GM18505 (cell line): Measurements from ENCODE around the gene DNAAF9.

Source experiments
- ATAC-seq: cut with Tn5 transposase; IDR thresholded peaks from one replicate; pipeline ENCODE4 v1.9.1; 2021; ENCODE audit not compliant: unreplicated experiment
- POLR2A ChIP-seq: IDR thresholded peaks from 4 replicates; pipeline ENCODE4 v1.6.1; 2011; ENCODE audit warnings: borderline replicate concordance; ENCODE audit not compliant: insufficient read depth, insufficient read length; ENCODE audit errors: extremely low read depth

DNAAF9 gene

DNA sequence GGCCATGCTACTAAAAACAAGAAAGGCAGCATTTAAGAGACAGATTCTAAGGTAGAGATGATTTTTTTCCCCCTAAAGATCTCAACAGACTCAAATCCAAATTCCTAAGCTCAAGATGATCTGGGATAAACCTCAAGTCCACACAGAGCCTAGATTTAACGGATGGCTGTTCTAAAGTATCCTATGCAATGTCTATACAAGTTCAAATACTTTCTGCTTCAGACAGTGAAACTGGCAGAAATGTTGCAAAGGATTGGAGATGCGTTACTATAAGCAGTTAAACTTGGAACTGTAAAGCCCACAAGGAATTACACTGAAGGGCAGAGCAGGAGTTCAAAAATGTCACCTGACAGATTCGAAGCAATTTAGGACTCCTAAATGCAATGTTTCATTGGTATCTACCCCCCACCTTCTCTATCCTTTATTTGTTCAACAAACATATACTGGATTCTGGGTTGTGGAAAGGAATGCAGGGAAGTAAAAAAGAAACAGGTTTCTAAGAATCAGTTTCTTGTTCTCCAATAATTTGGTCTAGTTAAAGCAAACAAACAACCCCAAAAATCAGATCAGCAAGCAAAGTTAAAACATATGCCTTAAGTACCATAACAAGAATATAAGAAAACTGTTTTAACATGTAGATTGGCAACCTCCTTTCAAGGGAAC, 1.6 kb downstream of the DNAAF9 start:
- ATAC-seq = no peak
- TF ChIP-seq POLR2A = no peak

DNA sequence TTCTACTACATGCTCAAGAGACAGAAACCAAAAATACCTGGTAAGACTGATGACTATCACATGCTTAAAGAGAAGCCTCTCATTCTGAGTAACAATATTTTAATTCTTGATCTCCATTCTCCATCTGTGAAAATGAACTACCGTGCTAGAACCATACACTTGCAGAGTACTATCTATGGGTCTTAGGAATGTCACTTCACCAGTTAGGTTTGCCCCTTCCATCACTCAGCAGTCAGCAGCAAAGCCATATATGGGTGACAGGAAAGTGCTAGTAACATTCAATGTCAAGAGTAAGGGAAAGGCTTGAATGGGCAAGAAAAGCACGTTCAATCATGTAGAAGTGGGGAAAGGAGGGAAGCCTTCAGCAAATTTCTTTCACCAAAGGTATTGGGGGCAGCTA, 2.3 kb downstream of the DNAAF9 start:
- no peak for ATAC-seq
- TF ChIP-seq POLR2A = no peak

DNA sequence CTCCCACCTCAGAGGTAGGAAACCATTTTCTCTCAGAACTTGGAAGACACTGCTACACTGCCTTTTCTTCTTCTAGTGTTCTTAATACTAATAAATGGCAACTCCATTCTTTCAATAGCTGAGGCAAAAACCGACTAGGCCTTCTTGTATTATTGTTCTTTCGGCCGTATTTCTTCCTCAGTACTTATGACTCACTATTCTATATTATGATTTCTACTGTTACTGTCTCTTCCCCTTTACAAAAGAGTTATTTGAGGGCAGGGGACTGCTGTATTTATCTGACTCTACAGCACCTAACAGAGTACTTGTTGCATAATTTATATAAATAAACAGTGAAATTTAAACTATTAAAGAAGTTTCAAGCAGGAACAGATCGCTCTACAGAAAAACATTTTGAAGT, 3.1 kb downstream of the DNAAF9 start:
- no peak for TF ChIP-seq POLR2A

DNA sequence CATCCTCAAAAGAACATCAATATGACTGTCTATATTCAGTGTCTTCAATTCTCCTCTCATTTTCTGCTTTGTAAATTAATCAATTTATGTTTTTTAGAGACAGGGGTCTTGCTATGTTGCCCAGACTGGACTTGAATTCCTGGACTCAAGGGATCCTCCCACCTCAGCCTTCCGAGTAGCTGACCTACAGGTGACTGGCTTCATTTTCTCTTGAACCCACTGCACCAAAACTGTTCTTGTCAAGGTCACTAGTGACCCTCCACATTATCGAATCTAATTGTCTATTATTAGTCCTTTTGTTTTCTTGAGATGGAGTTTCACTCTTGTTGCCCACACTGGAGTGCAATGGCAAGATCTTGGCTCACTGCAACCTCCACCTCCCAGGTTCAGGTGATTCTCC, 3.7 kb downstream of the DNAAF9 start:
- no peak for ATAC-seq
- no peak for TF ChIP-seq POLR2A

More for the DNA sequence above, 3.1 kb downstream of the DNAAF9 start:
- no peak for ATAC-seq

DNA sequence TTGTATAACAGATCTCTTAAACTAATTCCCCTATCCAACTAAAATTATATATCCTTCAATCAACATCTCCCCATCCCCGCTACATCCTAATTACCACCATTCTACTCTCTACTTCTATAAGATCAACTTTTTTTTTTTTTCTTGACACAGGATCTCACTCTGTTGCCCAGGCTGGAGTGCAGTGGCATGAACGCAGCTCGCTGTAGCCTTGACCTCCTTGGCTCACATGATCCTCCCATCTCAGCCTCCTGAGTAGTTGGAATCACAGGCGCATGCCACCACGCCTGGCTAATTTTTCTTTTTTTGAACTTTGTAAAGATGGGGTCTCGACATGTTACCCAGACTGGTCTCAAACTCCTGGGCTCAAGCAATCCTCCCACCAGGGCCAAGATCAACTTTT, 5.0 kb downstream of the DNAAF9 start:
- no peak for TF ChIP-seq POLR2A
- no peak for ATAC-seq

DNA sequence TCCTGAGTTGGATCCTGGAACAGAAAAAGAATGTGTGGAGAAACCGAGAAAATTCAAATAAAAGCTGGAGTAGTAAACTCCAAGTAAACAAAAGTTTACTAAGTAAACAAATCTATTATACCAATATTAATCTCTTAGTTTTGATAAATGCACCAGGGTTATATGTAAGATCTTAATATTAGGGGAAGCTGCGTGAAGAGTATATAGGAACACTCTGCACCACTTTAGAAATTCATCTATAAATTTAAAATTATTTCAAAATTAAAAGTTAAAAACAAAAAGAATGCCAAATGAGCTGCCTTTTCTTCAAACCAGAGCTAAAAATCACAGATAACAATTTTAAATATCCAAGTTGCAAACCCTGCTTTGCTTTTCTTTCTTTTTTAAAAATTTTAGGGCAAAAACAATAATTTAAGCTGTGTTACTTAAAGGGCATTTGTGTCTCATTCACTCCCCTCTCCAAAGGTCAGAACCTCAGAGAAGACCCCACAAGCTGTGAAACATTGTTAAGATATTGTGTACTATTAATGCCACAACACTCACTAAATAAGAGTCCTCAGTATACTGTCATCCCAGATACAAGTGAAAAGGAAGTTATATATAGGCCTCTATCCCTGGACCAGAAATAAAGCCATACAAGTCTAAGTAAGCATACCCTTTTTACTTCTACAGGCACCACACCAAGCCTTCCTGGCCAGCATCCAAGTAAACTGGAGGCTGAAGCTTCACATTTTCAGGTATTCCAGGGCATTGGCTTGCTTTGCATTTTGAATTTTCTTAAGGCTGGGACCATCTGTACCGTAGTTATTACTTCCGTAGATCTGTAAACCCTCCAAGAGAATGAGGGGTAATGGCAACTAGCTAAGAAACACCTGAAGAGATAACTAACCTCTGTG, 7.0 kb downstream of the DNAAF9 start:
- no peak for ATAC-seq
- TF ChIP-seq POLR2A = no peak

DNA sequence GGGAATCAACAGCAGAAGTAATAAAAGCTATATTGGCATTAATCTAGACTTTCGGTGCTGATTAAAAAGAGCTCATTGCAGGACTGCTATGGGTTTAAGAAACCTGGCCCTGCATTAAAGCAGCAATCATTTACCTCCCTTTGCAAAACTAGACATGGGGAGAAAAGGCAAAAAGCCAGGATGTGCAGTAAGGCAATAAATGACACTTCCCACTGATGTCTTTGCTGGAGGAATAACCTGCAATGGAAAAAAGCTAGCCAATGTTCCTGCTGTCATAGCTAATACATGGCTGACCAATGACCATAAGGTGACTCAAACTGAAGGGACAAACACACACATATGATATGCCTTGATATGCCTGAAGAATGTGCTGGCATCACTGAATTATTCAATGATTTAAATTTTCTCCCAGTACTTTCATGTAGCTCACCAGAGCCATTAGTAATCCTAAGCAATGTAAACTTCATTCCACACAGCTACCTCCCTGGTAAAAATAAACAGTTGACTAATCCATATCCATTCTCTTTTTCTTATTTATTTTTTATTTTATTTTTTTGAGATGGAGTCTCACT, 8.7 kb downstream of the DNAAF9 start:
- TF ChIP-seq POLR2A = no peak
- no peak for ATAC-seq

DNA sequence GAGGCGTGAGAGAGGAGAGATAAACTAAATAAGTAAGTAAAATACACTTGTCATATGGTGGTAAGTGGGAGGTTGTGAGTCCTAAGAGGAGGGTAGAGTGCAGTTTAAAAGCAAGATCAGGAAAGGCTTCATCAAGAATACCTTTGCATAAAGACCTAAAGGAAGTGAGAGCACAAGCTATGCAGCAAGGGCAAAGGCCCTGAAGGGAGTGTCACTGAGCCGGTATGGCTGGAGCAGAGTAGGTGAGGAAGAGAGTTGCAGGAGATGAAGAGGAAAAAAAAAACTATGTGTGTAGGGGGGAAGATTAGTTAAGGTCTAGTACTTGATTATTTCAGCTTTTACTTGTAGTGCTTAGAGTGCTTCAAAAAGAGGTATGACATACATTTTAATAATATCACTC, 11.0 kb downstream of the DNAAF9 start:
- no peak for TF ChIP-seq POLR2A
- no peak for ATAC-seq

DNA sequence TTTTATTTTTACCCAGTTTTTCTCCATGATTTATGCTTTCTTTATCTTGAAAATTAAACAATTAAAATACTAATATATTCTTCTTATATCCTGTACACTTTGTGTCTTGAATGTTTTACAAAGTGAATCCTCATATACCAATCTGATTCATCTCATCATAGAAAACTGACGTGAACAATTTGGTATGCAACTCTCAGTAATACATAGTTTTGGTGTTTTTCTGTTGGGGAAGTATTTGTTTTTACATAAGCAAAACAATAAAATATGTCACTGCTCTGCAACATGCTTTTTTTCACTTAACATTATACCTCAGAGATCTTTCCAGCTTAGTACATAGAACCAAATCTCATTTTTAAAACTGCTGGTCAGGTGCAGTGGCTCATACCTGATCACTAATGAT, 14.7 kb downstream of the DNAAF9 start:
- no peak for TF ChIP-seq POLR2A
- no peak for ATAC-seq

DNA sequence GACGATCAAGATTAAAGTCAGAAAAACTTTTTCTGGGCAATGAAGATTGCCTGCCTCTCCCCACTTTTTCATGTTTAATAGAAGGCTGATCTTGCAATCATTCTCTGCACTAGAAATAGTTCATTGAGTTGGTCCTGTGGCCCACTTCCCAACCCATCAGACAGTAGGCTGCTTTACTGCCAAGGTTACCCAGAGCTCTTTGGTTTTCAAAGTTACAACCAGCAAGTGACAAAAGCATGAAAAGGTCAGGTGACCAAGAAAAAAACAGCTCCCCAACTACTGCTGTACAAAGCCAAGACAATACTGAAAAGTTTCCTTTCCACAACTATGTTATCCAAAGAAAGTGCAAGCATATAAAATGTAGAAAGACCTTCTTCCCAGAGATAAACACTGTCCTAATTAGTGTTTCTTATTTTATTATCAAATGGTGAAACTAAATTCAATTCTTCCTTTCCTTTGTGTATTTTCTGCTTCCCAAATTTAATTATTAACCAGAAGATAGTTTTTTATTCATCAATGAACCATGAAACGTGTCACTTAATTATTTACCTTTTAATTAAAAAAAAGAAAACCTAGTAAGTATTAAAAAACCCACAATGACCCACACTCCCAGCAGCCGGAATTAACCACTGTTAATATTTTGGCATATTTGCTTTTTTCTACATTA, 16.6 kb downstream of the DNAAF9 start:
- ATAC-seq = no peak
- no peak for TF ChIP-seq POLR2A

DNA sequence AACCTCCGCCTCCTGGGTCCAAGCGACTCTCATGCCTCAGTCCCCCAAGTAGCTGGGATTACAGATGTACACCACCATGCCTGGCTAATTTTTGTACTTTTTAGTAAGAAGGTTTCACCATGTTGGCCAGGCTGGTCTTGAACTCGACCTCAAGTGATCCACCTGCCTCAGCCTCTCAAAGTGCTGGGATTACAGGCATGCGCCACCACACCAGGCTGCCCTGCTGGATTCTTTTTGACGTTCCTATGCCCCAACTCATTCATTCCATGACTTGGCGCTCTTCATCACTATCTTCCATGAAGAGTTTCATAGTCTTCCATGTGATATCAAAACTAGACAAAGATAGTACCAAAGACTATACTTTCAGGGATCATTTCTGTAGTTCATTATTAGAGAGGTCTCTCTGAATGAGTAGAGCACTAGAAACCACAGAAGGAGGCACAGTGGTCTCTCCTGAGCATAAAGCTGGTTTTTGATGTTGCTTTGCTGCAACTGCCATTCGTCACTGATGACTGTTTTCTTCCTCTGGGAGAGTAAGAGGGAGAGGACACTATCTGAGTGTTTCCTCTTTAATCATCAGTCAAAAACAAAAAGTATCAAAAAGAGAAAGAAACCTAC, 23.5 kb downstream of the DNAAF9 start:
- no peak for TF ChIP-seq POLR2A
- ATAC-seq = no peak

DNA sequence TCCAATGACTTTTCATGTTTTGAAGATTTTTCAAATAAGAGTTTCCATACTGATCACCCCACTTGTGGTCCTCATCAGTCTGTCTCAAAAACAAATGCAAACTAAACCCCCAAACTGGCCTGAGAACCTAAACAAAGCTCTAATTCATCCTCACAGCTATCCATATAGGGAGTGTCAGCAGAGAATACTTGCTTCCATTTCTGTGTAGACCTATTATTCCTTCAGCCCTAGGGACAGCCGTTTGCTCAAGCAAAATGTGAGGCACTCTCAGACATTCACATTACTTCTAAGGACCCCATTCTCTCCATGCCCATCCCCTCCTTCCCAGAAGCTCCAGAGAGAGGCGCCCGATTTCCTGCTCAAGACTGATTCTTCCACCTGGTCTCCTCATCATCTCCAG, 24.6 kb downstream of the DNAAF9 start:
- TF ChIP-seq POLR2A = no peak
- no peak for ATAC-seq
